Suprapubic skin (tissue), 3 donors: Measurements from ENCODE around the gene TSPAN18.

Source experiments
- CTCF ChIP-seq, 2 donors: fragments of 200-600 bp in 1 of 2; fragments of 450-650 bp in 1 of 2; sonication (generic) in 1 of 2; IDR thresholded peaks; one replicate each; pipeline ENCODE4 v1.5.1; 2016 to 2019; ENCODE audit warnings: antibody characterized with exemption in 2 of 2, mild to moderate bottlenecking in 1 of 2, moderate library complexity in 1 of 2
- POLR2AphosphoS5 ChIP-seq, 3 donors: sonication (generic); formaldehyde crosslinking; IDR thresholded peaks; one replicate each; pipeline ENCODE4 v1.6.1; 2017; ENCODE audit warnings: antibody characterized with exemption in 3 of 3

GRCh38 chr11:44872556-44872955 lies 145.8 kb downstream of the TSPAN18 start:
- TF ChIP-seq CTCF (IDR thresholded peaks at IDR 0.05) (no peak), POLR2AphosphoS5 (IDR thresholded peaks at IDR 0.05) (no peak)
